CD14-positive monocyte (primary cell): ENCODE measurements around the gene PYGO2. TPM values are rescaled to one million over a fixed set of nuclear protein-coding genes. Genes with fewer than 3 reads are reported as not detected.

Experiments used
- DNase-seq, 3 donors: peaks; one replicate each; pipeline ENCODE4 v3.0.0-alpha.2; 2011 to 2022
- H2AFZ ChIP-seq: 2 replicates; pipeline ENCODE4 v1.6.0; 2012; ENCODE audit warnings: mild to moderate bottlenecking, low read depth, low read length, inconsistent platforms; ENCODE audit not compliant: insufficient read depth, poor library complexity, severe bottlenecking
- H3K27ac ChIP-seq, 2 donors: 1 replicate in 1 of 2; 2 replicates in 1 of 2; pipeline ENCODE4 v1.5.1; 2012 to 2013; ENCODE audit warnings: low read length in 2 of 2, control low read depth in 1 of 2, inconsistent platforms in 1 of 2, low read depth in 1 of 2, mild to moderate bottlenecking in 1 of 2
- H3K27me3 ChIP-seq, 2 donors: one replicate each; pipeline versions ENCODE4 v1.6.0 to v1.6.1; 2011 to 2013; ENCODE audit warnings: low read length in 2 of 2; ENCODE audit not compliant: control insufficient read depth in 2 of 2, insufficient read depth in 2 of 2
- H3K36me3 ChIP-seq, 2 donors: replicated peaks in 1 of 2; 1 replicate in 1 of 2; 2 replicates in 1 of 2; pipeline versions ENCODE4 v1.5.1 to v1.6.1; 2012 to 2013; ENCODE audit warnings: low read length in 2 of 2, control low read depth in 1 of 2, inconsistent platforms in 1 of 2, mild to moderate bottlenecking in 1 of 2; ENCODE audit not compliant: insufficient read depth in 2 of 2, control insufficient read depth in 1 of 2
- H3K4me1 ChIP-seq, 2 donors: 1 replicate in 1 of 2; 2 replicates in 1 of 2; pipeline versions ENCODE4 v1.5.1 to v1.6.1; 2012 to 2013; ENCODE audit warnings: low read length in 2 of 2, control low read depth in 1 of 2, inconsistent platforms in 1 of 2, mild to moderate bottlenecking in 1 of 2, moderate library complexity in 1 of 2; ENCODE audit not compliant: insufficient read depth in 2 of 2, control insufficient read depth in 1 of 2
- H3K4me2 ChIP-seq: replicated peaks from 2 replicates; pipeline ENCODE3; 2012; ENCODE audit warnings: low read length, moderate library complexity, mild to moderate bottlenecking; ENCODE audit not compliant: poor library complexity, severe bottlenecking; ENCODE audit errors: extremely low read depth
- H3K4me3 ChIP-seq, 3 experiments: fragments of 200-600 bp in 1 of 3; sonication (generic) in 1 of 3; replicated peaks in 1 of 3; 1 replicate in 2 of 3; 2 replicates in 1 of 3; pipeline ENCODE4 v1.5.1; 2011 to 2013; ENCODE audit warnings: low read length in 3 of 3, mild to moderate bottlenecking in 3 of 3, control low read depth in 2 of 3, low read depth in 2 of 3, inconsistent platforms in 1 of 3, moderate library complexity in 1 of 3
- H3K79me2 ChIP-seq: 2 replicates; pipeline ENCODE4 v1.6.0; 2012; ENCODE audit warnings: mild to moderate bottlenecking, control low read depth, inconsistent platforms, low read length, moderate library complexity; ENCODE audit not compliant: insufficient read depth
- H3K9ac ChIP-seq: 2 replicates; pipeline ENCODE4 v1.6.0; 2017; ENCODE audit warnings: low read length, mild to moderate bottlenecking; ENCODE audit not compliant: insufficient read depth, poor library complexity, severe bottlenecking
- H3K9me3 ChIP-seq, 2 donors: replicated peaks in 1 of 2; 1 replicate in 1 of 2; 2 replicates in 1 of 2; pipeline versions ENCODE4 v1.5.1 to v1.6.1; 2012 to 2013; ENCODE audit warnings: low read length in 2 of 2, control low read depth in 1 of 2; ENCODE audit not compliant: control insufficient read depth in 1 of 2, insufficient read depth in 1 of 2
- H4K20me1 ChIP-seq: 2 replicates; pipeline ENCODE4 v1.6.0; 2012; ENCODE audit warnings: mild to moderate bottlenecking, low read length, control low read depth, moderate library complexity; ENCODE audit not compliant: insufficient read depth
- H3K27ac Mint-ChIP-seq, 7 donors: one replicate each; pipeline ENCODE4 v1.8.0; 2020; ENCODE audit warnings: mild to moderate bottlenecking in 7 of 7, mixed read lengths in 7 of 7, moderate library complexity in 6 of 7, inconsistent platforms in 2 of 7
- H3K27me3 Mint-ChIP-seq, 3 donors: one replicate each; pipeline ENCODE4 v1.8.0; 2021 to 2022; ENCODE audit warnings: low read depth in 3 of 3, mild to moderate bottlenecking in 3 of 3, mixed read lengths in 3 of 3, moderate library complexity in 3 of 3, inconsistent platforms in 1 of 3
- H3K36me3 Mint-ChIP-seq, 2 donors: one replicate each; pipeline ENCODE4 v1.8.0; 2020; ENCODE audit warnings: mixed read lengths in 2 of 2, inconsistent platforms in 1 of 2, mild to moderate bottlenecking in 1 of 2
- H3K4me1 Mint-ChIP-seq: one replicate; pipeline ENCODE4 v1.8.0; 2020; ENCODE audit warnings: mild to moderate bottlenecking, mixed read lengths
- H3K4me3 Mint-ChIP-seq, 2 donors: one replicate each; pipeline ENCODE4 v1.8.0; 2020; ENCODE audit warnings: mild to moderate bottlenecking in 2 of 2, mixed read lengths in 2 of 2, moderate library complexity in 1 of 2
- H3K9me3 Mint-ChIP-seq, 7 donors: one replicate each; pipeline ENCODE4 v1.8.0; 2020 to 2022; ENCODE audit warnings: mixed read lengths in 7 of 7, mild to moderate bottlenecking in 6 of 7, moderate library complexity in 6 of 7, inconsistent platforms in 2 of 7
- CTCF ChIP-seq: fragments of 200-600 bp; IDR thresholded peaks from one replicate; pipeline ENCODE4 v1.8.0; 2022; ENCODE audit warnings: antibody characterized with exemption, mild to moderate bottlenecking
- WGBS: methylation state at CpG from one replicate; pipeline ENCODE4 v1.1.5; 2013; ENCODE audit warnings: missing lambda C conversion rate; ENCODE audit not compliant: insufficient coverage; 5-methylcytosine and 5-hydroxymethylcytosine counted together
- intact Hi-C, 2 donors: fragments of 100-400 bp; cut with micrococcal nuclease; formaldehyde crosslinking; loops; one replicate each; pipeline versions ENCODE4 v1.15.0 to v1.15.1; 2023
- polyA plus RNA-seq, 3 donors: library from polyadenylated mRNA; depleted of rRNA in 1 of 3; unstranded in 2 of 3; stranded (reverse) in 1 of 3; fragments of 300-500 nt in 2 of 3; fragments of >200 nt in 1 of 3; fragmentation: Illumina TruSeq in 2 of 3; gene quantifications; 1 replicate in 2 of 3; 2 replicates in 1 of 3; pipeline ENCODE4 v1.2.3, GENCODE V29; 2012 to 2021

Gene PYGO2
- polyA plus RNA-seq, 3 donors = 8.2 to 12.5 (median 12.0) TPM

- no peak for TF ChIP-seq CTCF
Observed at GRCh38 chr1:154958036-154958435, 3.5 kb downstream of the PYGO2 start.

GRCh38 chr1:154957091-154957657, 4.4 kb downstream of the PYGO2 start:
- no peak overlapping the region for H3K4me3 ChIP-seq
- intact Hi-C loops = no loop called here
- no CpG with 5 or more reads among the region's 9 CpGs for WGBS
- peaks cover 41 to 57% of the 10 kb centered on the region in 2 donors for H3K4me1 ChIP-seq
- peaks cover 49% of the 10 kb centered on the region for H4K20me1 ChIP-seq
- Mint-ChIP-seq H3K27ac (peak overlapping the region in 2 of 7 donors; percentile 10 to 50), H3K36me3 (peaks cover 13 to 20% of the 10 kb centered on the region in 2 donors), H3K4me1 (peaks cover 62% of the 10 kb centered on the region), H3K4me3 (no peak overlapping the region), H3K27me3 (peaks cover 0 to 3% (median 1%) of the 10 kb centered on the region in 3 donors), H3K9me3 (no peaks in the 10 kb centered on the region)
- TF ChIP-seq CTCF = no peak
- no peaks in the 10 kb centered on the region for H3K9me3 ChIP-seq
- H3K79me2 ChIP-seq = peaks cover 57% of the 10 kb centered on the region
- no peak for DNase-seq
- peaks cover 13 to 19% of the 10 kb centered on the region in 2 donors for H3K36me3 ChIP-seq
- no peak overlapping the region for H3K9ac ChIP-seq
- no peak overlapping the region for H3K4me2 ChIP-seq
- H3K27ac ChIP-seq = no peak overlapping the region
- H2AFZ ChIP-seq = no peak overlapping the region
- H3K27me3 ChIP-seq = no peaks in the 10 kb centered on the region

More at GRCh38 chr1:154958036-154958435, 3.5 kb downstream of the PYGO2 start:
- Histone ChIP-seq H3K27ac (no peak overlapping the region), H3K4me2 (no peak overlapping the region), H3K27me3 (no peaks in the 10 kb centered on the region), H3K4me1 (peaks cover 42 to 61% of the 10 kb centered on the region in 2 donors), H3K9me3 (no peaks in the 10 kb centered on the region), H3K36me3 (peaks cover 14 to 20% of the 10 kb centered on the region in 2 donors), H2AFZ (no peak overlapping the region), H3K4me3 (no peak overlapping the region), H3K9ac (no peak overlapping the region), H4K20me1 (peaks cover 44% of the 10 kb centered on the region), H3K79me2 (peaks cover 58% of the 10 kb centered on the region)
- H3K36me3 Mint-ChIP-seq = peaks cover 10 to 15% of the 10 kb centered on the region in 2 donors
- WGBS = no CpG with 5 or more reads among the region's 2 CpGs
- peaks cover 0 to 3% (median 1%) of the 10 kb centered on the region in 3 donors for H3K27me3 Mint-ChIP-seq
- intact Hi-C loops = no loop called here
- DNase-seq = no peak
- peaks cover 61% of the 10 kb centered on the region for H3K4me1 Mint-ChIP-seq
- no peak overlapping the region for H3K4me3 Mint-ChIP-seq
- peak overlapping the region in 1 of 7 donors; percentile 44 for H3K27ac Mint-ChIP-seq
- no peaks in the 10 kb centered on the region for H3K9me3 Mint-ChIP-seq
